Inflammatory macrophage (primary cell): ENCODE data around the gene GAD1.

ENCODE experiments used
- DNase-seq, 2 donors: peaks; one replicate each; pipeline ENCODE4 v3.0.0-alpha.2; 2020 to 2022
- total RNA-seq, 18 experiments: gene quantifications; one replicate each; lab custom pipeline; 2026; ENCODE audit warnings: mixed read lengths in 6 of 18, inconsistent platforms in 2 of 18; lab: John Stamatoyannopoulos, UW

Gene GAD1
- 0 to 0.32 (median 0.07) reads per million in 18 experiments for total RNA-seq

DNA sequence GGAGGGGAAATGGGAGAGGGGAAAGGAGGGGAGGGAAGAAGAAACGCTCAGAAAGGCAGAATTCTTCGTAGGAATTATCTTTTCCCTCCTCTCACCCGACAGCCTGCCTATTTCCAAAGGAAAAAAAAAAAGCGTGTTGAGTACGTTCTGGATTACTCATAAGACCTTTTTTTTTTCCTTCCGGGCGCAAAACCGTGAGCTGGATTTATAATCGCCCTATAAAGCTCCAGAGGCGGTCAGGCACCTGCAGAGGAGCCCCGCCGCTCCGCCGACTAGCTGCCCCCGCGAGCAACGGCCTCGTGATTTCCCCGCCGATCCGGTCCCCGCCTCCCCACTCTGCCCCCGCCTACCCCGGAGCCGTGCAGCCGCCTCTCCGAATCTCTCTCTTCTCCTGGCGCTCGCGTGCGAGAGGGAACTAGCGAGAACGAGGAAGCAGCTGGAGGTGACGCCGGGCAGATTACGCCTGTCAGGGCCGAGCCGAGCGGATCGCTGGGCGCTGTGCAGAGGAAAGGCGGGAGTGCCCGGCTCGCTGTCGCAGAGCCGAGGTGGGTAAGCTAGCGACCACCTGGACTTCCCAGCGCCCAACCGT lies at the start of gene GAD1:
Gene GAD1 (plus strand): TSS at position 384 of the 589 bp plus-strand sequence. CDS start 1,705 bp downstream, outside the sequence.
- DNase-seq, result peak; percentile 58 to 82

DNA sequence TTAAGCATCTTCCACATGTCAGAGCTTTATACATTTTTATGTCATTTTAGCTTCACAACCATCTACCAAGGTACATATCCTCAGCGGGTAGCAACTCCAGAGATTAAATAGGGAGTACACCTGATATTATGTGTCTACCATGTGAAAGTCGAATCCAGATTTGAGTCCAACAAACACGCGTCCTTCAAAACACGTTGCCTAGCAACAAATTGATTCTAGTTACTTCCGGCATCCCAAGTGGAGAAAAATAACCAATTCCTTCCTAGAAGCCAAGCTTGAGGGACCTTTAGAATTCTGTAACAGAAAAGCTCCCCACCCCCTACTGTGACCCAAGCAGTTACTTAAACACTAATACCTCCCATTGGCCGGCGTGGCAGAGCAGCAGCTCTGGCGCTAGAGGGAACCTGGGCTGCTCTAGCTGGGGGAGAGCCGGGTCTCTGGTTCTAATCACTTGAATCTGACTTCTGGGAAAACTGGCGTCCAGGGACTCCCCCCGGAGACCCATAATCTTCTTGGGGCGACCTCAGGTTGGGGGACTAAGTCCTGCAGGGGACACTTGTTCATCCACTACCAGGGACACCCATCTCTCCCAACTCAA lies 46.6 kb upstream of the GAD1 start, which contains the start of gene ERICH2:
Gene ERICH2 (plus strand): TSS at position 371 of the 598 bp plus-strand sequence. CDS start 304 bp downstream, outside the sequence.
- DNase-seq, result peak; percentile 24 to 50

DNA sequence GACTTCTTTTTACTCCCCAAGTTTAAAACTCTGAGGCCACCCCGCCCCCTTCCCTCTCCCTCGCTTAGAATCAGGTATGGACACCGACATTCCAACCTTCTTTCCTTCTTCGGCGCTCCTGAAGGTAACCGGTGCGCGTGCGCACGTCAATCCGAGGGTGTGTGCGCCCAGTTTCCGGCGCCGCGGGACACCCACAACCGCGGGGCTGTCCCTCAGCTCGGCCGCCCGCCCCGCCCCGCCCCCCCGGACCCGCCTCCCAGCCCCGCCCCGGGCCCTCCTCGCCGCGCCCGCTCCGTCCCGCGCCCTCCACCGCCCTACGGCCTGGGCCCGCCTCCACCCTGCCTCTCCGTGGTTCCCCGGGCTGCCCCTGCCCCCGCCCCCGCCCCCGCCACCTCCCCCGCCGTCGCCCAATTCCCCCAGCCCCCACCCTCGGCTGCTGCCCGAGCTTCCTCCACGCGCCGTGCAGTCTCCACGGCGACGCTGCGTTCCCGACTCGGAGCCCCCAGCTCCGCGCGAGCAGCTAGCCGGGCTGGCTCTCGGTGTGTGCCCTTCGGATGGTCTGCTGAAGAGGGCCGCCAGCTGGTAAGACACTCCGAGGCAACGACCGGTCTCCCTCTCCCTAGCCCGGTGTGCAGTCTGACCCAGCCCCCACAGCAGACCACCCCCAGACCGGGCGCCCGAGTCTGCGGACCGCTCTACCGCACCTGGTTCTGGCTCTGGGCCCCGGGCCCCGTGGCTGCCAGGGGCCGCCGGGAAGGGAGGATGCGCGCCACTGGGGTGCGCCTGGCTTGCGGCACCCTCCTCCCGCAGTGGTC lies 45.9 kb upstream of the GAD1 start:
- peak; percentile 36 to 45 for DNase-seq

DNA sequence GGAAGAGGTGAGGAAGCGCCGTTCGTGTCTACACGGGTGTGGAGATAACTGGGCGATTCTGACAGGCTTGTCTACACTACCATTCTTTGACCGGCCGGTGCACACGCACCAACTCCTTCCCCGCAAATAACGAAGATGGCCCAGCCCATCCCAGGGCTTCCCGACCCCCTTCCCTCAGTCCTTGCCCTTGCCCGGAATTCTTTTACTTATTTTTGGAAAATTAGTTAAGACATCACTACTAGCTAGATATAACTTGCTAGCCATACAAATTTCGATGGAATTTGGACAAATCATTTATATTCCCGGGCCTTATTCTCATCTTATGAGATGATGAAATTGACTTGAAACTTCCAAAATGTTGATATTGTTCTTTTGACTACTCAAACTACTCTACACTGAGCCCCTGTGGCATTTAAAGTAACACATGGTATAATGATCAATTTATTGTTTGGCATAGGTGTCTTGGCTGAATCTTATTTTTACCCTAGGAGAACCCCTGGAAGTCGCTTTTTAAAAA lies 45.2 kb upstream of the GAD1 start:
- DNase-seq, result no peak

DNA sequence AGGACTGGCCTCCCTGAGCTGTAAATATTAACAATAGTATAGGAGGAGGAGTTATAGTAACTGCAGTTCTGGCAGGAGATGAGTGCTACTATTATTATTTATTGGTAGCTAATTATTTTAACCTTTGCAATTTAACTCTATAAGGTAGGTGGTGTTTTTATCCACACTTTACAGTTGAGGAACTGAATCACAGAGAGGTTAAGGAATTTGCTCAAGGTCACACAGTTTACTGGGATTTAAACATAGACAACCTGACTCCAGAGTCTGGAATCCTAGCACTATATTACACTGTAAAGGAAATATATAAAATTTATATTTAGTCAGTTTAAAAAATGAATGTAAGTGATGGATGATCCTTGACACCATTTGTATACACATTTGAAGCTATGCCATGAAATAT lies 44.4 kb upstream of the GAD1 start:
- DNase-seq, result no peak

DNA sequence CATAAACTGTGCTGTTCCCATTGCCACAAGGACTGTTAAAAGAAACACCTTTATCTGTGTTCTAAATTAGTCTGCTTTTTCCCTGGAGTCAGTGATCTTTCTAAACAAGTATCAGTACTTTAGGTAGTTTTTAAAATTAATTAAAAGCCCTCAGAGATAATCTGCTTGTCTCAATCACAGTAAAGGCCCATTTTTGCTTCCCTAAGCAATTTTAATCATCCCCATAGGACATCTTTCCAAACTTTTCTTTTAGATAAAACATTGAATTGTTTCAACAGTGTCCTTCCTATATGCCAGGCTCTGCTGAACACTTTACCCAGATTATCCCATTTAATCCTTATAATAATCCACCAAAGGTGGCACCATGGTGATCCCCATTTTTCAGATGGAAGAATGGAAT lies 42.6 kb upstream of the GAD1 start:
- no peak for DNase-seq

DNA sequence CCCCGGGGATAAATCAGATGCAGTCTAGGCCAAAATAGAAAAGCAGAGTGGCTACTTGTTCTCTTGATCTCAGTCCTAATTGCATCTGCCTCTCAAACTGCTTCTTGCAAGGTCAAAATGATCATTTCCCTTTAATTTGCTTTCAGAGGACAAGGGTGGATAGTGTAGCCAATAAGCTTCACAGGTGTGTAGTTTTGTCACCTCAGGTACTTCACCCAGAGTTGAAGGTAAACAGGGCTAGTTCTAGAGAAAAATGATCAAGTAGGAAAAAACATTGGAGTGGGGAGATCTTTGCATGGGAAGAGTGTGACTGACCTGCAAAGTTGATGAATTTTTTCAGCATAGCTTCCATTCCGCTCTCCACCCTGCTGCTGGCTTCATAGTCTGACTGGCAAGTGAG lies 37.8 kb upstream of the GAD1 start:
- DNase-seq, result no peak

DNA sequence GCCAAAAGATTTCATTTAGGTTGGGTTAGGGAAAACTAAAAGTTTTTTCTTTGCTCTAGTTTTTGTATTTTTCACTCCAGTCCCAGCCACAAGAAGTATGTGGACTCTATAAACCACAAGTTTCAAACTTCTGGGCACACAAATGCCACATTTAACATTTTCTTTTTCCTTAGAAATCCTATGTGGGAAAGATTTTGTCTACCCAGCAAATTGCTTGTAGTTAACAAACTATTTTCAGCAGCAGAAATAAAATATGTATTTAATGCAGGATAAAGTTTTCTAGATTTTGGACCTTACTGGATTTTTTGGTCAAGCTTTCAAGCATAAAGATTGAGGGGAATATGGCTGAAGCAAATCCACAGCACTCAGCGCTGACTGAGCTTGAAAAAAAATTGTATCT lies 37.4 kb upstream of the GAD1 start:
- no peak for DNase-seq

DNA sequence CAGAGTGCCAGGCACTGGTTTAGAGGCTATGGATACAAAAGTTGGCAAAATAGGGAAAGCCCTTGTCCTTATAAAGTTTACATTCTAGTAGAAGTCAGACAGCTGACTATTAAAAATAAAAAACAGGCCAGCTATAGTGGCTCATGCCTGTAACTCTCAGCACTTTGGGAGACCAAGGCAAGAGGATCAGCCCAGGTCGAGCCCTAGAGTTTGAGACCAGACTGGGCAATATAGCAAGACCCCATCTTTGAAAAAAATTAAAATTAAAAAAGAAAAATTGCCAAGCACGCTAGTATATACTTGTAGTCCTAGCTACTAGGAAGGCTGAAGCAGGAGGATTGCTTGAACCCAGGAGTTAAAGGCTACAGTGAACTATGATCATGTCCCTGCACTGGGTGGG lies 34.0 kb upstream of the GAD1 start:
- no peak for DNase-seq

DNA sequence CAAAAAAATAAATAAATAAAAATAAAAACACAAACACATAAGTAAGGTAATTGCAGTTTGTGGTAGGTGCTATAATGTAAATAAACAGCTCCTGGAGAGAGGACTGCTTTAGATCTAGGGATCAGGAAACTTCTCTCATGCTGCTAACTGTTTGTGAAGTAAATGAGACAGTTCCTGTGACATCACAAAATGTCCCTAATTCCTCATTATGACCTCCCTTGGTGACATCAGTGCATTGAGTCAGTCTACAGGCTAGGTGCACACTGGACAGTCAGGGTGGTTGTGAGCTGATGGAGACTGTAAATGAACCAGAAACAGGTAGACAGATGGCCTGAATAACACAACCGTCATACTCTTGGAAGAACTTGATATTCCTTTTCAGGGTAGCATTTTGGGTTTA lies 33.1 kb upstream of the GAD1 start:
- no peak for DNase-seq

DNA sequence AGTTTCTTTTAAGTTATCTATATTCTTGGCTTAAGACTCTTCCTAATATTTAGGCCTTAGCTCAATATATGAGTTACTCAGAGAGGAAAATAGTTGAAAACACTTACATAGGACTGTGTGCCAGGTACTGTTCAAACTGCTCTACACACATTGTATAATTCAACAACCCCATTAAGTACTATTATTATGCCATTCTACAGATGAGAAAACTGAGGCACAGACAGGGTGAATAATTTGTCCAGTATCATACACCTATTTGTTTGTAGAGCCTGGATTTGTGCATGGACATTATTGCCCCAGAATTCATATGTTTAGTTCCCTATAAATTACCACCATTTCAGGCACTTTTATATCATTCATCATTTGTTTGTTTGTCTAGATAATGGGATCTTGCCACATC lies 17.7 kb upstream of the GAD1 start:
- DNase-seq, result no peak

DNA sequence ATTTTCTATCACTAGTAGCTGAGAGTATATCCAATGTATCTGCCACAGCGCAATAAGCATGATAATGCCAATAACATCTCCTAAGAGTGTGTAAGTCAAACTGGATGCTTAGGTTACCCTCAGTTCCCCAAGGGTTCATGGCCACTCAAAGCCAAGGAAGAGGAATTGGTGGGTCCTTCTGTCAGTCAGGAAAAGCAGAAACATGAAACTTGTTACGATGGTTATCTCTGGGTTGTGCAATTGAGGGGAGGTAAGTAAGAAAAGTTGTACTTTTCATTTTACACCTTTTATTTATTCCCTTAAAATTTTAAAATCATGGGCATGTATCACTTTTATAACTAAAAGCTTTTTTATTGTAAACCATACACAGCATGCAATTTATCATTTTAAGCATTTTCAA lies 10.1 kb upstream of the GAD1 start:
- DNase-seq, result no peak

DNA sequence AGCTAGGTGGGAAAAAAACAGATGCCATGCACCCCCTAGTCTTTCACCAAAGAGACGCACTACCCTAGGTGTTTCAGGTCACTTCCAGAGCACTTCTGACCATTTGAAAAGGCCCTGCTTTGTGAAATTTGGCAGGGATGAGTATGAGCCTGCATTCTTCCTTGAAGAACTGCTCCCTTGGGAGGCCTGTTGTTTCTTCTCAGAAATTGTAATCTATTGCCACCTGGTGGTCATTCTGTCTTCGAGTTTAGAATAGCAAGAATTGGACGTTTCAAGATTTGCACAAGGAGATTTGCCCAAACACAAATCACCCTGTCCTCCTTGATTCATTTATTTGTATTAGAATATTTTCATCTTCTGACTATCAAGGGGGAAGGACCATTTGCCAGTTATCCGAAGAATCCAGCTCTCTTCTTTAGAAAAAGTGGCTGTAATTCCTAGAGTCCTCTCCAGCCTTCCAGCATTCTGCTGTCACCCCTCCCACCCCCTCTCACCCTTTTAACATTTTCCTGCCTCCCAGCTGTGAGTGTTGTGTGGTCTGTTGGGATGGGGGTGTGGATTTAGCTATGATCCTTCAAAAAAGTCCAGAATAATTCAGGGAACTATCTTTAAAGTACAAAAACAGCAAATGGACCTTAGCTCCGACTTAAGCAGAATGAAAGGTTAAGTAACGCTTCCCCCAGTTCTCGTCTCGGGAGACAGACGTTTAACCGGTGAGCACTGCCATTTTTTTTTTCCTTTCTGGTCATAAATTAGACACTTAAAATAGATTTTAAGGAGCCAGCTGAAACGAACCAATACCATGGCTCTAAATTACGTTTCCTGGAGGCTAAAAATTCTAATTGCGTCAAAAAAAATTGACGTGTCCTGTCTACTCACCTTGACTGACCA lies 3.7 kb upstream of the GAD1 start:
- peak; percentile 68 to 79 for DNase-seq

DNA sequence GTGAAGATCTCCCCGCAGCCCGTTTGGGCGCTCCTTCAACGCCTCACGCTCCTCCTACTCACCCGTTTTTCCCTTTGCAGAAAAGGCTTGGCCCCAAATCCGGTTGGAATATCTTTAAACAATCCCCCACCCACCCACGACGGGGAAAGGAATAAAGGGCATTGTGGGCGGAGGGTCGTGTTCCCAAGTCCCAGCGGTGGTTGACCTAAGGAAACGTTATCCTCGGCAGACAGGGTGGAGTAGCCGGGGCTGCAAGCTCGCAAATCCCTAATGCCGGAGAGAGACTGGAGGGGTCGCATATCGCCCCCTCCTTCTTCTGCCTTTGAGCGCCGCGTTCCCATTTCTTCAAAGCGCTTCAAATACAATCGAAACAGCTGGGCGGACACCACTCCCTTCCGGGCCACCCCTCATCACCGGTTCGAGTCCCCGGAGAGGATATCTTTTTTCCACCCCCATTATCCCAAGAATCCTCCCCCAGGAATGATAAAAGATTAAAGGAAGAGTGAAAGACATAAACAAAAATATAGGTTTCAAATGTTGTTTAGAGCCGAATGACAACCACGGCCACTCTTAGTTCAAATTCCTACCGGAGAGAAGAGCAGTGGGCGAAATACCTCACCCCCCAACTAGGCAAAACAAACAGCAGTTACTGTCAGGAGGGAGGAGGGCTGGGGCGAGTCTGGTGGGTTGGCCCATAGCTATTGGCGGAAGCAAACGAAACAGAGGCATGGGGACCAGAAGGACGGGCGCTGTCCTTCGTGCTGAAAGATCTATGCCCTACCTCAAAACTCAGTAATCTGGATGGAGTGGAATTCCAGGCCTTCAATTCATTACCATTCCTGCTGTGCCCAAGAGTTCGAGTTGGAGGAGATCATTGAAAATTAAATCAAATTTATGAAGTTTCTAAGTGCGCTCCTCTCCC lies 2.8 kb upstream of the GAD1 start:
- DNase-seq, result peak in 1 of 2 donors; percentile 38

DNA sequence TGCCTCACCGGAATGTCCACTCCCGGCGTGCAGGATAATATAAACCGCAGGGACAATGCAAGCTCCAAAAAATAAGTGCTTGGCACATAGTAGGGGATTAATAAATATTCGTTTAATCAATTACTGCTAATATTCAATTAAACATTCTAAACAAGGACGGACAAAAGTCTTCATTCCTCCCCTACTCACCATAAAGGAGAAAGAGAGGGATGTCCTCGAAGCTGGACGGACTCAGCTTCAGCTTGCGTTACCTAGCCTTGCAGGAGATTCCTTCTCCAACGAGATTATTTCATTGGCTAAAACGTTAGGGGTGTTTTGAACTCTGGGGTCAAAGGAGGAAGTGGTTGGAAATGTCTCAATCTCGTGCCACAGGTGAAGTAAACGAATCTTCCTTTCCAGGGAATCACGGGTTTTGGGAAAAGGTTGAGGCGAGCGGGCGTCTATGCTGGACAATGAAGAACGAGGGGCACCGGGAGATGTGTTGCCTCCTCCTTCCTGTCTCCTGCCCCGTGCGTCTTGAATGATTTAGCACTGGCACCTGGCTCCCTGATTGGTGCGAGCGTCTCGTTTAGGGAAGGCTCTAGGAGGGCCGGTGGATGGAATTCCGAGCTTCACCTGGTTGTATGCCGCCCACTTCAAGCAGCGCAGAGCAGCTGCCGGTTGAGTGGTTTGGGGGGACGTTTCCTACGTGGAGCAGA lies 2.0 kb upstream of the GAD1 start:
- DNase-seq, result no peak

DNA sequence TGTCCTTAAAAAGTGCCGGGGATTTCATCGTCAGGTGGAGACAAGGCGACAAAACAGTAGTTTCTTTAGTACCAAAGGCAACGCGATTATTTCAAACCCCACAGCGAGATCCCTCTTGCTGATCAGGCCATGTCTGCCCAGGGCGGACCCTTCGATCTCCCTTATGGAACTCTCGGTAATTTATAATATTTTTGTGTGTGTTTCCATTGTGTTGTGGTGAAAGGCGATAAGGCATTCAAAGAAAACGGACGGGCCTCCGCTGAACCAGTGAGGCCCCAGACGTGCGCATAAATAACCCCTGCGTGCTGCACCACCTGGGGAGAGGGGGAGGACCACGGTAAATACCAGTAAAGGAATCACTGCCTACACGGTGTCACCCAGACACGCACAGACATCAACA lies 1.4 kb upstream of the GAD1 start:
- no peak for DNase-seq

DNA sequence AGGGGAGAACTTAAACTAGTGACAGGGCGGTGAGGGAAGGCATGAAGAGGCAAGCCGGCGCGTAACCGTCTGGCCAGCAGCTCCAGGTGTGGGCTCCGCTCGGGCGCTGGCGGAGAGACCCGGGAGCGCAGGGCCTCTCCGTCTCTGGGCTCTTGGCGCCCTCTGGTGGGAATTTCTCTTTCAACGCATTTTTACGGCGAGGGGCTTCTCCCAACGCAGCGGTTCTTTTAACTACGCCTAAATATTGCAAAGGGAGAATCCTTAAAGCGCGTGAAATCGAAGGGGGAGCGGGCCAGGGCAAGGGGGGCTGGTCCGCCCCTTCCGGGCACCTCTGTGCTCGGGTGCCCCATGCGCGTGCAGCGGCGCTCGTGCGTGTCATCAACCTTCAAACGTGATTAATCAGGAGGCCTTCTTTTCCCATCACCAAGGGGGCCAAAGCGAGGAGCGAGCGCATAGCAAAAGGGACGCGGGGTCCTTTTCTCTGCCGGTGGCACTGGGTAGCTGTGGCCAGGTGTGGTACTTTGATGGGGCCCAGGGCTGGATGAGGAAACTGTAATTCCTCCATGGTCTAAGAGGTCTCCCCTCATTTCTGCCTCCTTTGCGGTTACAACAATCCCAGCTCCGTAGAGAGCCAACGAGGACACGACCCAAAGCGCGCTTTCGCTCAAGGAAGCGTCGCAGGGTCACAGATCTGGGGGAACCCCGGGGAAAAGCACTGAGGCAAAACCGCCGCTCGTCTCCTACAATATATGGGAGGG lies 762 bp upstream of the GAD1 start:
- peak; percentile 29 to 31 for DNase-seq

DNA sequence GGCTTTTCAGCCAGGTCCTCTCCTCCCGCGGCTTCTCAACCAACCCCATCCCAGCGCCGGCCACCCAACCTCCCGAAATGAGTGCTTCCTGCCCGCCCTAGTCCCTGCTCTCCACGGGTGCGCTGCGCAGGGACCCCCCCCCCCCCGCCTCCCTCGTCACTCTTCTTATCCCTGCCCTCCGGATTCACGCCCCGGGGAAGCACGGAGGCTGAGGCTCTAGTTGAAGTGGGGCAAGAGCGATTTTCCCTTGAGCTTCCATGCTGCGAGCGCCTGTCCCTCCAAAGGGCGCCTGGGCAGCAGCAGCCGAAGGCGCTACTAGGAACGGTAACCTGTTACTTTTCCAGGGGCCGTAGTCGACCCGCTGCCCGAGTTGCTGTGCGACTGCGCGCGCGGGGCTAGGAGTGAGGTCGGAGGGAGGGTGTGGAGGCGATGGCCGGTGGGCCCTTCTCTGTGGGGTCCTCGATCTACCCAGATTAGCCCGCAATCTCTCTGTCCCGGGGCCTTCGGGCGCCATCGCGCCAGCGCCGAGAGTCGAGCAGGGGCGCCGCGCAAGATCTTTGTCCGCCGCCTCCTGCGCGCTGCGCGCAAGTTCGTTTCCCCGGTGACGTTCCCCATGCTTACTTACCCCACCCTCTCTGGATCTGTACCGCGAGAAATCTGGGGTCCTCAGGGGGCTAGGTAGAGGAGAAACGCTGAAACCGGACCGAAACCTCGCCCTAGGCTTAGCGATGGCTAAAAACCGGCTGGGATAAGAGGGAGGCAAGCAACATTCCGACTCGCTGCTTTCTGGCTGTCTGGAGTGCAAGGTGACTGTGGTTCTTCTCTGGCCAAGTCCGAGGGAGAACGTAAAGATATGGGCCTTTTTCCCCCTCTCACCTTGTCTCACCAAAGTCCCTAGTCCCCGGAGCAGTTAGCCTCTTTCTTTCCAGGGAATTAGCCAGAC lies 677 bp downstream of the GAD1 start:
- no peak for DNase-seq
